Loucy (cell line): ENCODE data around the gene KCNF1.

Source experiments
- EZH2phosphoT487 ChIP-seq: fragments of 200-600 bp; IDR thresholded peaks from 2 replicates; pipeline ENCODE4 v1.6.1; 2018; ENCODE audit warnings: antibody characterized with exemption, mild to moderate bottlenecking, moderate library complexity, borderline replicate concordance
- TF ChIP-seq, protein P1 (sequence below): fragments of 200-600 bp; sonication (generic); conservative IDR thresholded peaks from 2 replicates; pipeline ENCODE4 v1.5.1; 2014; ENCODE audit warnings: mild to moderate bottlenecking, antibody characterized with exemption, low read length

DNA sequence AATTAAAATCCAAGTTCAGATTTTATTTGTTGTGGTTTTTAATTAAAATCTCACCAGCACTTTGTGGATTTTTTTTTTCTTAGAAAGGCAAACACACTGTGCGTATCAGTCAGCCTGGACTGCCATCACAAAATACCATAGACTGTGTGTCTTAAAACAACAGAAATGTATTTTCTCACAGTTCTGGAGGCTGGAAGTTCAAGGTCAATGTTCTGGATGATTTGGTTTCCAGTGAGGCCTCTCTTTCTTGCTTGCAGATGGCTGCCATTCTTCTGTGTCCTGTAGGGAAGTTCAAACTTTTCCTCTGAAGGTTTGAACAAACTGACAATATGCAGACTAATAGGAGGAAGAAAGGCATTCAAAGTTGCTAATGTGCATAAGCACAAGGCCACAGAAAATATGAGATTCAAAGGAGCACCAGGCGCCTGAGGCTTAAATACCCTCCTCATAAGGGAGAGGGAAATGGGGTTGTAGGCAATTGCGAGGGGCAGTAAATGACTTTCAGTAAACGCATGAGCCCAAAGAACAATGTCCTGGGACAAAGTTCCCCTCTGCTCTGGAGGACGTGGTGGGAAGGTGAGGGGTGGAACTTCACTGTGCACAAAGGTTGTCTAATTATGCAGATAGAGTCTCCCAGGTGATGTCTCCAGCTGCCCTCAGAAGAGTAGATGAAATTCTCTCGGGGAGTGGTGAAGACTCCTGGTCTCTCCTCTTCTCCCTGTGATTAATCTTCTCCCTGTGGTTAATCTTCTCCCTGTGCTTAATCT is 26.5 kb upstream of the KCNF1 start:
- TF ChIP-seq, protein P1, sequence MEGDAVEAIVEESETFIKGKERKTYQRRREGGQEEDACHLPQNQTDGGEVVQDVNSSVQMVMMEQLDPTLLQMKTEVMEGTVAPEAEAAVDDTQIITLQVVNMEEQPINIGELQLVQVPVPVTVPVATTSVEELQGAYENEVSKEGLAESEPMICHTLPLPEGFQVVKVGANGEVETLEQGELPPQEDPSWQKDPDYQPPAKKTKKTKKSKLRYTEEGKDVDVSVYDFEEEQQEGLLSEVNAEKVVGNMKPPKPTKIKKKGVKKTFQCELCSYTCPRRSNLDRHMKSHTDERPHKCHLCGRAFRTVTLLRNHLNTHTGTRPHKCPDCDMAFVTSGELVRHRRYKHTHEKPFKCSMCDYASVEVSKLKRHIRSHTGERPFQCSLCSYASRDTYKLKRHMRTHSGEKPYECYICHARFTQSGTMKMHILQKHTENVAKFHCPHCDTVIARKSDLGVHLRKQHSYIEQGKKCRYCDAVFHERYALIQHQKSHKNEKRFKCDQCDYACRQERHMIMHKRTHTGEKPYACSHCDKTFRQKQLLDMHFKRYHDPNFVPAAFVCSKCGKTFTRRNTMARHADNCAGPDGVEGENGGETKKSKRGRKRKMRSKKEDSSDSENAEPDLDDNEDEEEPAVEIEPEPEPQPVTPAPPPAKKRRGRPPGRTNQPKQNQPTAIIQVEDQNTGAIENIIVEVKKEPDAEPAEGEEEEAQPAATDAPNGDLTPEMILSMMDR = no peak
- TF ChIP-seq EZH2phosphoT487 = no peak
